HCT116 (cell line): ENCODE measurements around the gene TRAF5. TPM values are rescaled to one million over a fixed set of nuclear protein-coding genes. Genes with fewer than 3 reads are reported as not detected.
A peak's percentile ranks its signal among the peaks of the same experiment; 100 is the strongest.

Experiments used
- ATAC-seq: fragments of 200-7000 bp; cut with Tn5 transposase; 2 replicates; pipeline ENCODE4 v1.9.1; 2020; ENCODE audit warnings: mild to moderate bottlenecking, moderate library complexity
- BruUV-seq: library from RNA; stranded (reverse); fragments of 400-500 nt; replicated peaks from 2 replicates; lab custom pipeline; 2021; lab: Mats Ljungman, UMichigan
- CTCF ChIA-PET: fragments of 300-600 bp; sonication (Branson Sonifier 250); formaldehyde crosslinking; loops from one replicate; lab custom pipeline; 2021; ENCODE audit warnings: antibody characterized with exemption; lab: Charles Lee
- POLR2A ChIA-PET: fragments of 300-600, 350-600 bp; sonication (Branson Sonifier 250); formaldehyde crosslinking; loops from one replicate; lab custom pipeline; 2021; ENCODE audit warnings: antibody characterized with exemption; lab: Charles Lee
- RAD21 ChIA-PET, 2 experiments: fragments of 300-600 bp; sonication (Branson Sonifier 250); formaldehyde crosslinking; loops; one replicate each; lab custom pipeline; 2023; ENCODE audit warnings: low total read pairs in 2 of 2; ENCODE audit not compliant: uncharacterized antibody in 2 of 2, unreplicated experiment in 2 of 2, low non-redundant PET in 1 of 2; lab: Charles Lee
- DNase-seq: peaks from one replicate; pipeline ENCODE4 v3.0.0-alpha.2; 2010; ENCODE audit warnings: low read depth, low spot score
- H2AFZ ChIP-seq: fragments of 200-600 bp; shearing (Covaris generic), sonication (generic); 2 replicates; pipeline ENCODE4 v1.6.1; 2017; ENCODE audit warnings: low read depth, mixed run types, mixed read lengths, antibody characterized with exemption, low read length; ENCODE audit not compliant: poor library complexity, severe bottlenecking
- H3K27ac ChIP-seq: 2 replicates; pipeline ENCODE4 v1.5.1; 2012; ENCODE audit warnings: low read depth, low read length
- H3K27me3 ChIP-seq: fragments of 200-600 bp; sonication (generic); 2 replicates; pipeline ENCODE4 v1.6.1; 2016; ENCODE audit warnings: mixed run types, low read length, mixed read lengths; ENCODE audit not compliant: insufficient read depth
- H3K36me3 ChIP-seq, 2 experiments: fragments of 200-500 bp in 1 of 2; fragments of 200-600 bp in 1 of 2; sonication (Bioruptor generic) in 1 of 2; sonication (generic) in 1 of 2; 2 replicates each; pipeline versions ENCODE4 v1.5.1 to v1.6.1; 2014 to 2016; ENCODE audit warnings: low read length in 2 of 2, inconsistent platforms in 1 of 2, mixed read lengths in 1 of 2, mixed run types in 1 of 2; ENCODE audit not compliant: insufficient read depth in 2 of 2, control insufficient read depth in 1 of 2
- H3K4me1 ChIP-seq, 2 experiments: fragments of 200-600 bp in 1 of 2; sonication (generic) in 1 of 2; 2 replicates each; pipeline versions ENCODE4 v1.5.1 to v1.6.1; 2012 to 2017; ENCODE audit warnings: low read length in 2 of 2, inconsistent platforms in 1 of 2, mild to moderate bottlenecking in 1 of 2, mixed read lengths in 1 of 2, mixed run types in 1 of 2, moderate library complexity in 1 of 2; ENCODE audit not compliant: insufficient read depth in 2 of 2, control insufficient read depth in 1 of 2
- H3K4me2 ChIP-seq: fragments of 200-600 bp; sonication (generic); 2 replicates; pipeline ENCODE4 v1.6.1; 2017; ENCODE audit warnings: mixed run types, low read length, mixed read lengths
- H3K4me3 ChIP-seq, 2 experiments: fragments of 200-600 bp in 1 of 2; sonication (generic) in 1 of 2; replicated peaks in 1 of 2; 2 replicates each; pipeline ENCODE4 v1.5.1; 2011 to 2016; ENCODE audit warnings: low read length in 2 of 2, control low read depth in 1 of 2, low read depth in 1 of 2, mild to moderate bottlenecking in 1 of 2, mixed read lengths in 1 of 2, mixed run types in 1 of 2
- H3K79me2 ChIP-seq: fragments of 200-600 bp; sonication (generic); 2 replicates; pipeline ENCODE4 v1.6.1; 2017; ENCODE audit warnings: mild to moderate bottlenecking, mixed run types, low read length, moderate library complexity, mixed read lengths; ENCODE audit not compliant: insufficient read depth
- H3K9ac ChIP-seq: fragments of 200-600 bp; sonication (generic); 2 replicates; pipeline ENCODE4 v1.6.1; 2016; ENCODE audit warnings: low read length, mixed read lengths
- H3K9me2 ChIP-seq: fragments of 200-600 bp; sonication (generic), shearing (Covaris generic); 2 replicates; pipeline ENCODE4 v1.6.1; 2017; ENCODE audit warnings: mixed run types, mild to moderate bottlenecking, moderate library complexity; ENCODE audit not compliant: insufficient read depth
- H3K9me3 ChIP-seq, 2 experiments: fragments of 200-500 bp in 1 of 2; fragments of 200-600 bp in 1 of 2; sonication (Bioruptor generic) in 1 of 2; sonication (generic) in 1 of 2; 2 replicates each; pipeline ENCODE4 v1.6.1; 2014 to 2017; ENCODE audit warnings: low read length in 2 of 2, mixed read lengths in 2 of 2, inconsistent platforms in 1 of 2, low read depth in 1 of 2, mild to moderate bottlenecking in 1 of 2, mixed run types in 1 of 2, moderate library complexity in 1 of 2; ENCODE audit not compliant: control insufficient read depth in 1 of 2, insufficient read depth in 1 of 2
- H4K20me1 ChIP-seq: fragments of 200-600 bp; sonication (generic), shearing (Covaris generic); 2 replicates; pipeline ENCODE4 v1.6.1; 2017; ENCODE audit warnings: mixed run types, mild to moderate bottlenecking, moderate library complexity; ENCODE audit not compliant: insufficient read depth
- ATF3 ChIP-seq: IDR thresholded peaks from 2 replicates; pipeline ENCODE4 v1.6.1; 2012
- CBX3 ChIP-seq: IDR thresholded peaks from 2 replicates; pipeline ENCODE4 v1.6.1; 2012; ENCODE audit warnings: low read depth
- CEBPB ChIP-seq: IDR thresholded peaks from 2 replicates; pipeline ENCODE4 v1.6.1; 2012; ENCODE audit warnings: low read depth
- CTCF ChIP-seq, 3 experiments: fragments of 200-600 bp in 1 of 3; sonication (generic) in 1 of 3; IDR thresholded peaks in 2 of 3; conservative IDR thresholded peaks in 1 of 3; 2 replicates each; pipeline ENCODE4 v1.5.1; 2012 to 2017; ENCODE audit warnings: low read depth in 2 of 3, low read length in 2 of 3, antibody characterized with exemption in 1 of 3, borderline replicate concordance in 1 of 3, control low read depth in 1 of 3, mild to moderate bottlenecking in 1 of 3, mixed read lengths in 1 of 3, mixed run types in 1 of 3, moderate library complexity in 1 of 3; ENCODE audit not compliant: insufficient read depth in 1 of 3
- EGR1 ChIP-seq: IDR thresholded peaks from 2 replicates; pipeline ENCODE4 v1.6.1; 2012; ENCODE audit warnings: low read depth
- ELF1 ChIP-seq: IDR thresholded peaks from 2 replicates; pipeline ENCODE4 v1.6.1; 2012; ENCODE audit warnings: low read depth, borderline replicate concordance
- EZH2phosphoT487 ChIP-seq: fragments of 200-600 bp; IDR thresholded peaks from 2 replicates; pipeline ENCODE4 v1.6.1; 2018; ENCODE audit warnings: antibody characterized with exemption, borderline replicate concordance
- FOSL1 ChIP-seq: IDR thresholded peaks from 2 replicates; pipeline ENCODE4 v1.6.1; 2012; ENCODE audit warnings: low read depth
- JUND ChIP-seq: IDR thresholded peaks from 2 replicates; pipeline ENCODE4 v1.6.1; 2012
- POLR2A ChIP-seq: IDR thresholded peaks from 2 replicates; pipeline ENCODE4 v1.7.0; 2011; ENCODE audit warnings: borderline replicate concordance; ENCODE audit not compliant: insufficient read depth, insufficient read length; ENCODE audit errors: extremely low read depth
- POLR2AphosphoS5 ChIP-seq: IDR thresholded peaks from 2 replicates; pipeline ENCODE4 v1.6.1; 2011; ENCODE audit warnings: mild to moderate bottlenecking, low read depth, low read length, moderate library complexity
- RAD21 ChIP-seq: IDR thresholded peaks from 2 replicates; pipeline ENCODE4 v1.6.1; 2012; ENCODE audit warnings: low read depth, mild to moderate bottlenecking
- REST ChIP-seq: IDR thresholded peaks from 2 replicates; pipeline ENCODE4 v1.6.1; 2012; ENCODE audit warnings: low read depth
- SIN3A ChIP-seq: IDR thresholded peaks from 2 replicates; pipeline ENCODE4 v1.6.1; 2012; ENCODE audit warnings: low read depth
- SP1 ChIP-seq: IDR thresholded peaks from 2 replicates; pipeline ENCODE4 v1.6.1; 2012; ENCODE audit warnings: low read depth
- SRF ChIP-seq: IDR thresholded peaks from 2 replicates; pipeline ENCODE4 v1.6.1; 2012; ENCODE audit warnings: low read depth
- YY1 ChIP-seq: IDR thresholded peaks from 2 replicates; pipeline ENCODE4 v1.6.1; 2011; ENCODE audit warnings: low read length, low read depth, moderate library complexity, mild to moderate bottlenecking; ENCODE audit not compliant: insufficient replicate concordance; ENCODE audit errors: extremely low read depth
- ZFX ChIP-seq: fragments of 450-650 bp; IDR thresholded peaks from 2 replicates; pipeline ENCODE4 v1.6.1; 2017
- intact Hi-C: fragments of 100-400 bp; cut with micrococcal nuclease; formaldehyde crosslinking; loops from 2 replicates; pipeline ENCODE4 v1.10.0; 2022
- total RNA-seq: library from RNA; stranded (reverse); gene quantifications from one replicate; pipeline ENCODE4 v1.2.1, GENCODE V29; 2021; ENCODE audit not compliant: unreplicated experiment

Gene TRAF5
- total RNA-seq, 1 experiment from 2014 or later, result 6.5 TPM

GRCh38 chr1:211352985-211353515 lies 26.4 kb downstream of the TRAF5 start:
- POLR2A ChIA-PET, result no interaction called here
- Histone ChIP-seq H2AFZ (no peak overlapping the region), H3K36me3 (no peaks in the 10 kb centered on the region), H3K4me2 (no peak overlapping the region), H3K9me2 (no peaks in the 10 kb centered on the region), H3K9ac (no peak overlapping the region), H3K79me2 (no peaks in the 10 kb centered on the region), H3K9me3 (no peaks in the 10 kb centered on the region), H4K20me1 (no peaks in the 10 kb centered on the region), H3K4me3 (no peak overlapping the region), H3K4me1 (0 out of 4 replicates have a peak, but pooled peaks cover 0 to 5% of the 10 kb centered on the region in 2 experiments), H3K27me3 (no peaks in the 10 kb centered on the region), H3K27ac (no peak overlapping the region)
- DNase-seq (peak; percentile 15), ATAC-seq (peak; percentile 95)
- RAD21 ChIA-PET, result no interaction called here
- BruUV-seq, result no TSS peak
- CTCF ChIA-PET, result no interaction called here
- intact Hi-C loops, result no loop called here
- TF ChIP-seq ZFX (no peak), SRF (no peak), JUND (no peak), REST (no peak), ELF1 (no peak), SP1 (no peak), EGR1 (no peak), CBX3 (peak; percentile 74; the same call in 1 of the 2 replicates), CTCF (IDR thresholded peaks at IDR 0.05 in 2 of 3, conservative IDR thresholded peaks at IDR 0.05 in 1 of 3; ENCODE audit: borderline replicate concordance in 1 of 3, insufficient read depth in 1 of 3, low read depth in 2 of 3, low read length in 2 of 3) (peak; percentile 47 to 89 (median 88); a peak in 5 of 6 replicates), POLR2AphosphoS5 (no peak), ATF3 (no peak), POLR2A (no peak), RAD21 (peak; percentile 52), CEBPB (no peak), EZH2phosphoT487 (no peak), FOSL1 (no peak), YY1 (no peak), SIN3A (no peak)
